Kidney (tissue), 14 donors: ENCODE data around the gene ADAMTS3. TPM values are rescaled to one million over a fixed set of nuclear protein-coding genes. Genes with fewer than 3 reads are reported as not detected.
A peak's percentile ranks its signal among the peaks of the same experiment; 100 is the strongest.

Source experiments
- DNase-seq, 5 donors: peaks; one replicate each; pipeline ENCODE4 v3.0.0-alpha.2; 2013 to 2020
- FAIRE-seq: peaks from 2 replicates; lab custom pipeline; 2012; peaks lifted over from hg19 to GRCh38; lab: Jason Lieb, UNC
- H3K27ac ChIP-seq, 2 donors: one replicate each; pipeline ENCODE4 v1.7.0; 2013; ENCODE audit warnings: low read depth in 2 of 2, low read length in 2 of 2, inconsistent platforms in 1 of 2
- H3K27me3 ChIP-seq: one replicate; pipeline ENCODE4 v1.7.1; 2013; ENCODE audit warnings: low read length, inconsistent platforms; ENCODE audit not compliant: control insufficient read depth, insufficient read depth
- H3K36me3 ChIP-seq, 3 donors: one replicate each; pipeline versions ENCODE4 v1.7.0 to v1.7.1; 2013; ENCODE audit warnings: low read length in 3 of 3, control low read depth in 1 of 3, inconsistent platforms in 1 of 3; ENCODE audit not compliant: insufficient read depth in 3 of 3, control insufficient read depth in 2 of 3
- H3K4me1 ChIP-seq, 3 donors: one replicate each; pipeline versions ENCODE4 v1.7.0 to v1.7.1; 2013; ENCODE audit warnings: low read length in 3 of 3, inconsistent platforms in 1 of 3, low read depth in 1 of 3; ENCODE audit not compliant: control insufficient read depth in 2 of 3, insufficient read depth in 2 of 3
- H3K4me3 ChIP-seq, 3 donors: one replicate each; pipeline versions ENCODE4 v1.7.0 to v1.8.1; 2013; ENCODE audit warnings: low read length in 3 of 3, control low read depth in 1 of 3, inconsistent platforms in 1 of 3
- H3K9ac ChIP-seq, 3 donors: one replicate each; pipeline versions ENCODE4 v1.7.0 to v1.7.1; 2013; ENCODE audit warnings: low read length in 3 of 3, control low read depth in 1 of 3, inconsistent platforms in 1 of 3
- H3K9me3 ChIP-seq, 3 donors: one replicate each; pipeline versions ENCODE4 v1.7.0 to v1.7.1; 2013; ENCODE audit warnings: low read length in 3 of 3, control low read depth in 1 of 3, inconsistent platforms in 1 of 3; ENCODE audit not compliant: control insufficient read depth in 2 of 3, insufficient read depth in 1 of 3
- CTCF ChIP-seq: IDR thresholded peaks from 3 replicates; pipeline ENCODE4 v1.5.1; 2012; ENCODE audit warnings: mild to moderate bottlenecking, moderate library complexity, borderline replicate concordance; ENCODE audit not compliant: insufficient read depth; ENCODE audit errors: extremely low read depth
- intact Hi-C: fragments of 100-400 bp; cut with DNase I; formaldehyde crosslinking; loops from one replicate; pipeline ENCODE4 v1.11.1; 2022
- polyA plus RNA-seq: library from polyadenylated mRNA; stranded (reverse); fragments of 350-450 nt; fragmentation: Illumina TruSeq; extraction: RNeasy Lipid Tissue Mini Kit (QIAGEN cat#74804); gene quantifications from one replicate; pipeline ENCODE4 v1.2.3, GENCODE V29; 2014; ENCODE audit warnings: low read depth, low replicate concordance; ENCODE audit not compliant: insufficient read depth
- total RNA-seq: library from RNA; stranded (reverse); fragmentation: NEBNext Ultra II Directional; extraction: Animal tissue kit (Norgen Biotek cat#: 25700); gene quantifications from one replicate; pipeline ENCODE4 v1.2.1, GENCODE V29; 2021
- donor health status: control.
- donor health status: control.
- donor health status: control.
- donor health status: control.
- donor health status: control.
- donor health status: DM: yes; HTN: yes; CAD: no.
- donor health status: Normal renal cell carcinoma (clear cell type).

ADAMTS3 gene
- total and polyA plus RNA-seq, 2 donors from 2014 or later = 0.56 to 4.2 TPM

GRCh38 chr4:72446353-72447055 lies 122.5 kb downstream of the ADAMTS3 start:
- Histone ChIP-seq H3K27me3 (no peaks in the 10 kb centered on the region), H3K36me3 (no peaks in the 10 kb centered on the region), H3K4me1 (no peaks in the 10 kb centered on the region), H3K9ac (no peak overlapping the region), H3K27ac (no peak overlapping the region), H3K4me3 (no peak overlapping the region), H3K9me3 (no peaks in the 10 kb centered on the region)
- no peak for FAIRE-seq
- intact Hi-C loops = no loop called here
- no peak for DNase-seq
- TF ChIP-seq CTCF = no peak

DNA sequence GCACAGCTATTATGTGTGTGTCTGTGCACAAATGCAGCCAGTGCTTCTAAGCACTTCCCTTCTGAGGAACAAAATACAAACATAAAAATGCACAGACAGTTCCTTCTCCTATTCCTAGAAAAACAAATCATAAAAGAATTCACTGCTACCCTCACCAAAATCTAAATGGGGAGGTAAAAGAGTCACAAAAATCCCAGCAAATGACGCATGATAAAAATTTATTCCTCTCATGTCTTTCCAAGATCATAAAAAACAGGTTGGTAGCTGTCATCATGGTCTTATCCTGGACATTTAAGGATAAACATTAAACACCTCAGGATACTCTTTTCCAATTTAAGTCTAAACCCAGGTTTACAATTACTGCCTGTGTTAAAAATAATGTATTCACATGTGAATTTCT lies 124.9 kb downstream of the ADAMTS3 start:
- Histone ChIP-seq H3K4me3 (no peak overlapping the region), H3K4me1 (no peaks in the 10 kb centered on the region), H3K9ac (no peak overlapping the region), H3K27me3 (no peaks in the 10 kb centered on the region), H3K9me3 (no peaks in the 10 kb centered on the region), H3K27ac (no peak overlapping the region), H3K36me3 (no peaks in the 10 kb centered on the region)
- TF ChIP-seq CTCF = no peak
- DNase-seq = peak in 2 of 5 donors; percentile 5 to 6
- no peak for FAIRE-seq
- intact Hi-C loops = no loop called here

DNA sequence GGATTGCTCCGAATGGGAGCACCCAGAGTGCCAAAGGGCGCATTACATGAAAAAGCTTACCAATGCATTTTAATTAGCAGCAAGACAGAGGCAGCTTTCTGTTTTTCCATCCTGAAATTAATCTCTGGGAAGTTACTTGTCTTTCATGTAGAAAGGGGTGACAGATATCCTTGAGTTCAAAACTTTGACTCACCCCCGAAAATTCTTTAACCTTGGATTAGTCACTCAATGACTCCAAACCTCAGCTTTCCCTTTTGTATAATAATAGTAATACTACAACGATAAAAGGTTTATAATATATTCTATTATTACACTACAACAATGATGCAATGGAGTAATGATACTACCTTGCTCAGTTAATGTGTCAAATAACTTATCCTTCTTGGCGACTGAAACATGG lies 126.3 kb downstream of the ADAMTS3 start:
- FAIRE-seq = no peak

More for the DNA sequence above, 126.3 kb downstream of the ADAMTS3 start:
- H3K4me3 ChIP-seq = no peak overlapping the region
- H3K36me3 ChIP-seq = no peaks in the 10 kb centered on the region
- H3K27ac ChIP-seq = no peak overlapping the region
- no peaks in the 10 kb centered on the region for H3K9me3 ChIP-seq
- no peak for DNase-seq
- H3K9ac ChIP-seq = no peak overlapping the region
- no peaks in the 10 kb centered on the region for H3K4me1 ChIP-seq
- no peak for TF ChIP-seq CTCF
- no peaks in the 10 kb centered on the region for H3K27me3 ChIP-seq
- intact Hi-C loops = no loop called here
